Iris pigment epithelial cell (primary cell): ENCODE data around the gene NBEA.

Experiments
- DNase-seq: peaks from one replicate; pipeline ENCODE4 v3.0.0-alpha.2; 2011; ENCODE audit warnings: low read depth

Gene NBEA

DNA sequence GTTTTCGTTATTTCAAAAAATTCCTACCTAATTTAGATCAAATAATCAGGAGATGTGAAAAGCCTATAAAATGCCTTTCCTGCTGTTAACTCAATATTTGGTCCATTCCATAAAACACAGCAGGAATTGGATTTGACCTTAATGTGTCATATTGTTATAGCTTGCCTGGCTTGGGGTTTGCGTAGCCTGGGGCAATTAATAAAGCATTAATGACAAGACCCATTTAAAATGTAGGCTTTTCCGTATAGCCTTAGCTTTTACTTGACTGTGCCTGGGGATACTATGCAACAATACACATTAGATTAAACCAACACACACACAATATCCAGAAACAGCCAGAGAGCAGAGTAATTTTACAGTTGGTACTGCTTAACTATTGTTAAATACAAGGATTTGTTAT, 651.6 kb downstream of the NBEA start:
- no peak for DNase-seq

DNA sequence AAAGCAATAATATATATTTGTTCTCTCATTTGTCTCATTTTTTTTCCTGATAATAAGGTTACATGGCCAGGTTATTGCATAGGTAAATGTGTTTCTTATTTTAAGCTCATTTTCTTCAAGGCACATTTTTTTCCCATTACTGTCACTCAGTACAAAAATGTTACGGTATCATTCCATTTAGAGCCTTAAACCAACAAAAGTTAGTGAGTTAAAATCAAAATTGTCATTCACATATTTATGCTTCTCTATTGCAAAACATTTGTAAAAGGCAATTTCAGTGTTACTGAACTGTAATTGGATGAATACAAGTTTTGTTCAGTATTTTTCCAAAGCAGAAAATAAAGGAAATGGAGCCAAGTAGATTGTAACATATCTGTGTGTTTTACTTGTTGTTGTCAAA, 652.0 kb downstream of the NBEA start:
- no peak for DNase-seq

DNA sequence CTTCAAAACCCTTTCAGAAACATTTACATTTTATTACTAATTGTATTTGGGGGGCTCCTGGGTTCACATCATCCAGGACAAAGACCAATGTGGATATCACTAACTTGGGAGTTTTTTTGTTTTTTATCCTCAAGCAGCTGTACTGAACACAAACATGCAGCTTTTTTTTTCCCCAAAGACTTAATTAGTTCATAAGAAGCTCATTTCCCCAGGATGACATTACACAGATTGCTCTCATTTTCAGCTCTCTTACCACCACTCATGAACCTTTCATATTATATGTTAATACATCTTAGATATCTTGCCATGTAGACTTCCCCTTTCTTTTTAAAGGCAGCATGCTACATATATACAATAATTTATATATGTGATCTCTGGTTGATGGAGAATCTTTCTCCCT, 653.1 kb downstream of the NBEA start:
- no peak for DNase-seq

DNA sequence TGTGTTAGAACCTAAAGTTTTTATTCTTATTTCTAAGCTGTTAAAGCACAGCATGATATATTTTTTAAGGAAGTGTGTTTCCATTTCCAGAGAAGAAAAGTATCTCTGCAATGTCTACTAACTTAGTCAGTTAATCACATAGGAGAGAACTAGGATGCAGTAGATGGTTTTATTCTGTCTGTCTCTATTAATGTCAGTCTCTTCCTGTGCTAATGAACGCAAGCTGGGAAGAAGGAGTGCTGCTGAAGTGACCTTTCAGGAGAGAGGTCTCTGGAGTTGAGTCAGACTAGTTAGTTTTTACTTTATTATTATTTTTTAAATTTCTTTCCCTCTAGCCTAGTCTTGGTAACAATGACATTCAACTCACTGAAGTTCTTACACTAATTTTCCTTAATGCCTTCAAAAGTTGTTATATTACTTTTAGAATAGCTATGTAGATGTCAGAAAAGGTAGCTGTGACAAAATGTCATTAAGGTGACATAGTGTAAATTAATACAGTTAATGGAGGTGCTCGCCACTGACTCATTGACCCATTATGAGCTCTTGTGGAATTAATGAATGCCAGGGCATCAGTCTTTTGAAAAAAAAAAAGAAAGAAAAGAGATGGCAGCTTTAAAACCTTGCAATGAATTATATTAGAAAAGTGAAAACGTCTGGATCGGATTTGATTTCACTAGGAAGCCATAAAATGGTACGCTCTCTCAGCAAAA, 654.4 kb downstream of the NBEA start:
- no peak for DNase-seq

DNA sequence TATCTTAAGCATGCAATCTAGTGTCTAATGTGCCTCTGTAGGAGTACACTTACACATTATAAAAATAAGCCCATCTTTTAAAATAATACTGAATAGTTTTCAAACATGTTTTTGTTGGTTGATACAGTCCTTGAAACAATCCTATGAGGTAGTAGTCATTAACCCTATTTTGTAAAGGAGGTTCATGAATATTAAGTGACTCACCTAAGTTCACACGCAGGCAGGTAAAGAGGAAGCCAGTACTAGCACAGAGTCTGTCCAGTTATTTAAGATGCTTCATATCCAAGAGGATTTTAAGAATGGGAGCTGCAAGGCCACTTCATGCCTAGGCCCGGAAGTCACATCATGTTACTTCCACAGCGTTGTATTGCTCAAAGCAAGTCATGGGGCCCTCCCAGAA, 655.4 kb downstream of the NBEA start:
- DNase-seq: no peak

DNA sequence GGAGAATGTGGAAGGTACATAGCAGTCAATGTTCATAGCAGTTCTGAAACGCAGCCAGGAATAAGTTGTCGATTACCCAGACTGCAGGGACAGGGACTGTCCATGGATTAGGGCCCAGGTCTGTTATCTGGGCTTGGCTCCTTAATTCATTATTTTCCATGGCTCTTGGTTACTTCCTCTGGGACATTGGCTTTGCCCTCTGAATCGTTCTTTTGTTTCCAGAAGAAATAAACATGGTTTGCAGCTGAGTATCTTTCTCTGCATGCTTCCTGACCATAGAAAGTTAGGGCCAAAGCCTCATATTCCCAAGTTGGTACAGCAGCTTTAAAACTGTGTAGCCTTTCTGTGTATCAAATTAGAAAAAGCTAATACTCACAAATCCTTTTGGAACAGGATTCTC, 656.2 kb downstream of the NBEA start:
- DNase-seq: no peak

DNA sequence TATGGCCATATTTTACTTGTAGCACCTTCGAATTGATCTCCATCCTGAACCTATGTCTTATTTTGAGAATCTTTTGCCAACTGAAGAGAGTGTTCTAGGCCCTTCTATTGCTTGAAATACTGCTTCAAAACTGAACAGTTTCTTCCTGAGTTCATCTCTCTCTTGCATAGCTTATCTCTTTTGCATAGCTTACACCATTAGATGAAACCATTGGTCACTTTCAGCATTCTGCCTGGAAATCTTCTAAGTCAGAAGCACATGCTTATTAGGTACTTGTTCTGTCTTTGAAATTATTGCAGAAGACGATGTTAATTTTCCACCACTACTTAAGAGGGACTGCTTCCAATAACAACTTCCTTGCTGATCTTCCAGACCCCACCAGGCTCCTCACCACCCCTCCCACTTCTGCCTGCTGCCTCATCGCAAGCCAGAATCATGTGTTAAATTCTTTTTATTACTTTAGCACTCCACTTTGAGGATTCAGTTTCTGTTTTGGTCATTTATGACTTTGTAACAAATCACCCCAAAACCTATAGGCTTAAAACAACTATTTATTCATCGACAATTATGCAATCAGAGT, 656.8 kb downstream of the NBEA start:
- peak; percentile 22 for DNase-seq

DNA sequence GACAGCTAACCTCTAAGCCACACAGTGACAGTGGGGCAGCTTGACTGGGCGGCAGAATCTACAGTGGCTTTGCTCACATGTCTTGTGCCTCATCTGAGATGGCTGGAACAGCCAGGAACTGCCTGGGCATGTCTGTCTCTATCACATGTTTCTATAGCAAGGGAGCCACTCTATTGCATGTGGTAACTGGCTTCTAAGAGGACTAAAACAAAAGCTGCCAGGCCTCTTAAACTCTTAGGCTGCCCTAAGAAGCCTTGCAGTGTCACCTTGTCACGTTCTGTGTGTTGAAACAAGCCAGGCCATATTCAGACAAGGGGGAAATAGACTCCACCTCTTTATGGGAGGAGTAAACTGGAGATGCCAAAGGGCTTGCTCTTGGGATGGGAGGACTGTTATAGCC, 657.3 kb downstream of the NBEA start:
- DNase-seq: no peak

DNA sequence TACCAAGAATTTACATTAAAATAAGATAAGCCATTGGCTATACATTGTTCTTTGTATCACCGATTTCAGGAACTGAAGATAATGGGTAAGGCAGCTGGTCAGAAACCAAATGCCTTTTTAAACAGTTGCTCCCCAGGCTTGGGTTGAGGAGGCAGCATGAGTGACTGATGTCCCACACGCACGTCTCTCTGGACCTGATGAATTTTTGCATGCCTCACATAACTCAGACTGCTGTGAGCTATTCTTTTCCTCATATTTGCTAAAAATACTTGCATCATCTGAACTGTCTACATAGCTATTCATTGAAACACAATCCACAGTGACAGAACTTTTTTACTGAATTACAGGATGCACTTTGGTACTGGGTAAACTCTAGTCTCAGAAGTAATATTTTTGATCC, 658.1 kb downstream of the NBEA start:
- DNase-seq: peak; percentile 19

DNA sequence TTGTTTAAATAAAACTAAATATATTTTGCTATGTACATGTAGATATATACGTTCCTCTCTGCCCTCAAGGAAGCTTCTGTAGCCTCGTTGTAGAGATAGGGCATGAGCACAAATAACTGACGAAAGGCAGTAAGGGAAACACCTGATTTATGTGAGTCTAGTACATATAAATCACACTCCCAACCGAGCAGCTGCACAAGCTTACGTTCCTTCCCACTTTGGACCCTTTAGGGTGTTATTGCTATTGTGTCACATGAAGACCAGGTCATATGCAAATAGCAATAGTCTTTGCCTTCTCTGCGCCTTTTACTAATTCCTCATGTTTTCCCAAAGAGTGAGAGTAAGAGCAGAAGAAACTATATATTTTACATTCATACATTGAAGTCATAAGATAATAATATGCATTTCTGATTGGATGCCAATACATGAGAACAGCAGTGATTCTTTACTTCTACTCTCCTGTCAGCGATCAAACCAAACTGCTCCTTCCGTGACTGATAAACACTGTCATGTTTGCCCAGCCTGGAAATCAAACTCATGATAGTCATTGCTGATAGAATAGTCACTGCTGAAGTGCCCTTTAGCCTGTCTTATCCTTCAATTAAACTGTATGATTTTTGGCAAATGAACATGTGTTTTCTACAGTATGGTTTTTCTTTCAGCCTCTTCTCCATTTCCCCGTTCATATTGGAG, 661.7 kb downstream of the NBEA start:
- DNase-seq: no peak

DNA sequence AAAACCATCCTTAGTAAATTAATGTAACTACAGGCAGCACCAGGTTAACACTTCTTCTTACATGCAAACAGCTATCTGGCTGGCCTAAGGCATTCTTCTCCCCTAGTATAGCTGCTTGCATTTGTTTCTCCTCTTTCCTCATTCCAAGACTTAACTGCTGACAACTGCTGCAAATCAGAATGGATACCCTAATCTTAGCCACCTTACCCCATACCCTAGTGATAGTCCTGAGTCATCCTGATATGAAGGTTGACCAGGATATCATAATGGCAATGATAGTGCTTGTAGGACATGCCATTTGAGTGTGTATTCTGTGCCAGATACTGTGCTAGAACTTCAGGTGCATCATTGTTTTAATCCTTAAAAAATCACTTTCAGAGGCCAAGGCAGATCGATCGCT, 672.6 kb downstream of the NBEA start:
- no peak for DNase-seq

DNA sequence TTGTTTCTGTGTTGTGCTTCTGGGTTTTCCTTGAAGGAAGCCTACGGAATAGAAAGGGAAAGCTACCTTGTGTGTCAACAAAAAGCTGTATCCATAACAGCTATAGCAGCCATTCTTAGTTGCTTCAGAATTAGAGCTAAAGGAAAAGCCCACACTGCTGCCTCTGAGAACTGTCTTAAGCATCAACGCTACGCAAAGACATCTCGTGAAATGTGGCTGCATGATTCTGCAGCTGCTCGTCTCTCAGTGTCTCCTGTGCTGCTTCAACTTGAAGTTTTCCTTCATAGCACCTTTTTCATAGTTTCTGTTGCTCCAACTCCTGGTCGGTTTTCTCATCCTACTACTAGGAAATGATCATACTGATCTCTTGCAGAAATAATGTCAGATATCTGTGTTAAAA, 675.4 kb downstream of the NBEA start:
- no peak for DNase-seq

DNA sequence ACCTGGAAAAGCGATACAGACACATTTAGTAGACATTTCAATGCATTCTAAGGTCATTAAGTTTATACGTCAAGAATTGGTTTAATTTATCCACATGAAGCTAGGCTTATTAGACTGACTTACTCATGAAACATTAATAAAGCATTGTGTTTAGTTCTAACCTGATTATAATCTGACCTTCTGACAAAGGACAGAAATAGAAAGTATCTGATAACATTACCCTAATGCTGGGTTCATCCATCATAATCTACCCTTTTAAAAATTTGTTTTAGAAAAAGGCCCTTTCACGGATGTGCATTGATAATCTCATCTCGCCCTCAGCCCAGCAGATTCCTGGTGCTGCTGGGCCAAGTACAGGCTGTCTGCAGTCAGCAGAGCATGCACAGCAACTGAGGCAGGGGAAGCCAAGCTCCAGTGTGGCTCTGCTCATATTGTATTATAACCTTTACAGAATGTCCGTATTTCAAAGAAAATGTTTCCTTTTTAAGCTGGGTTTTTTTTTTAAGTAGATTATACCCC, 676.6 kb downstream of the NBEA start:
- no peak for DNase-seq

DNA sequence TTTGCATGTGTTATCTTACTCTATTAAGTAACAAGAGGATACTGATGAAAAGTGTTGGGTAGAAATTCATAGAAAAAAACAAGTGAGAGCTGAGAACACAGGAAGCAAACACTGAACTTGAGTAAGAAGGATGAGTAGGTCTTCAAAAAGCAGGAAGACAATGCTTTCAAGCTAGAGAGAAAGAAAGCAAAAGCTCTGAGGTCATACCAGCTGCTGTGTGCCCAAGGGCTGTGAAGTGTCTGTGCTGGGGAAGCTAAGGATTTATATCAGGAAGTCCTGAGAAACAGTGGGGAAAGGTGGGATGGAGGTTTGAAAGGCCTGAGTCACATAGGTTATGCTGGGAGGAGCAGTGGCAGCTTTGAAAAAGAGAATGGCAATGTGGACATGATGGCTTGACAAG, 679.9 kb downstream of the NBEA start:
- peak; percentile 31 for DNase-seq

DNA sequence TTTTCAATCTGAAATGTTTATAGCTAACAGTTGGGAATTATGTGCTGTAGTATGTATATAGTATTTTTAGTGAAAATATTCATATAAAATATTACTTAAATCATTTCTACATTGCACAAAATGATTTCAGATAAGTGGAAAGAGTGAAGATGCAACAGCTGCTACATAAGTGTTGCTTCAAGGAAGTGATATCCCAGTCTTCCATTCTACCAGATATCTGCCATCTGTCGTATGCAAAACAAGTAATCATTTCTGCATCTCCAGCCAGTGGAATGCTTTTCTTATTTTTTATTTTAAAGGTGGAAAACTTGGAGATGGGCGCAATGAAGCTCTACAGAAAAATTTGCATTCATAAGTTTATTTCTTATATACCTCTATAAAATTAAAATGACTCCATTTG, 687.0 kb downstream of the NBEA start:
- no peak for DNase-seq

DNA sequence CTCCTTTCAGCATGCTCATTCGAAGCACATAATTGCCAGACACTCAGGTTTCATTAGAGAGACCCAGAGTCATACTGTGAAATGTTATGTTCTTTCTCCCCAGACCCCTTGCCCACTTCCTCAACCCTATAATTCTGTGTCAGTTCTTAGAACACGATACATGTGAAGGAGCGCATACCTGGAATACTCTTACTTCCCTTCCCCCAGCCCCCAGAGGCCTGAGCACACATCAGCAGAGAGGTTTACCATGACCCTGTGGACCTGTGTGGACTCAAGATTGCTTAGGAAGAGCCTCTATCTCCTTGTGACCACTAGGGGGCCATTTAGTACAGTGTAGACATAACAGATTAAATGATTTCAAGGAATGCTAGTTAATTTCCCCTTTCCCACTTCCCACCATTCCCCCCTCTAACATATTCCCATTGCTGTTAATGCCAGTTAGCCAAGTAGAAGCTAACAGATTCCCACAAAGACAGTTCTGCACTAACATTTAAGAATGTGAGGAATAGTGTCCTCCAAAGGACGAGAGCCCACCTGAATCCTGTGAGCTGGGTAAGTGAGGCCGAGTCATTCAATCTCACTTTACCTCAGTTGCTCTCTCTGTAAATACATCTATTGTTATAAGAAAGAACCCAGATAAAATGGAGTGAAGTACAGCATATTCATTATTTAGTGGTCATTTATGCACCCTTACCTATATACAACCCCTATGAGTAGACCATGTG, 688.6 kb downstream of the NBEA start:
- DNase-seq: peak; percentile 64

DNA sequence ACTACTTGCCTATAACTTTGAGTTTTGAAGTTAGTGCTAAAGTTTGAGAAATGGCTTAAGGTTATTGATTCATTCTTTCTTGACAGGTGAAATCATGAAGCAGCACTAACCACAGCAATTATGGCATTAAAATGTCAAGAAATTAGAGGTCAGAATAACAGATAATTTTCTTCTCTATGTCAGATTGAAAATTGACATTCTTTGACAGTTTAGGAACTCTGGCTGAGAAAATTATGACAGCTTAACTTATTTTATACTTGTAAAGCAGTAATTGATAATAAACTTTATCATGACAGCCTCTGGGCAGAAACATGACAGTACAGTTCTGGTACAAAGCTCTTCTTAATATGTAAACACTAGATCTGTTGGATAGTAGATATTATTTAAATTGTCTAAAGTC, 689.6 kb downstream of the NBEA start:
- no peak for DNase-seq

DNA sequence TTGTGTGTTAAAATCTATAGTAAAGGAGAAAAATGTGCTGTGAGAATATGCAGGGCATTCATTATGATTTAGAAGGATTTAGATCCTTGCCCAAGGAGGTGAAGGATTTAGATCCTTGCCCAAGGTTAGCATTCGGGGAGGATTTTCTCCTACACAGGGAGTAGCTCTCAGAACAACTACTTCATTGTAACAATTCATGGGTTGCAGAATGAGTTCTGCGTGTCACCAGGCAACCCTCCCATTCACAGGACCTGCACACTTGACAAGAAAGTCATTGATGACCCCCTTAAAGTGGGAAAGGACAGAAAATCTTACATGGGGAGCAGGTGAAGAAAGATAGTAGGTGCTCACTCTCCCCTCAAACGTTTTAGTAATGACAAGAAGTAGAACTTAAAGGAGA, 701.6 kb downstream of the NBEA start:
- no peak for DNase-seq

DNA sequence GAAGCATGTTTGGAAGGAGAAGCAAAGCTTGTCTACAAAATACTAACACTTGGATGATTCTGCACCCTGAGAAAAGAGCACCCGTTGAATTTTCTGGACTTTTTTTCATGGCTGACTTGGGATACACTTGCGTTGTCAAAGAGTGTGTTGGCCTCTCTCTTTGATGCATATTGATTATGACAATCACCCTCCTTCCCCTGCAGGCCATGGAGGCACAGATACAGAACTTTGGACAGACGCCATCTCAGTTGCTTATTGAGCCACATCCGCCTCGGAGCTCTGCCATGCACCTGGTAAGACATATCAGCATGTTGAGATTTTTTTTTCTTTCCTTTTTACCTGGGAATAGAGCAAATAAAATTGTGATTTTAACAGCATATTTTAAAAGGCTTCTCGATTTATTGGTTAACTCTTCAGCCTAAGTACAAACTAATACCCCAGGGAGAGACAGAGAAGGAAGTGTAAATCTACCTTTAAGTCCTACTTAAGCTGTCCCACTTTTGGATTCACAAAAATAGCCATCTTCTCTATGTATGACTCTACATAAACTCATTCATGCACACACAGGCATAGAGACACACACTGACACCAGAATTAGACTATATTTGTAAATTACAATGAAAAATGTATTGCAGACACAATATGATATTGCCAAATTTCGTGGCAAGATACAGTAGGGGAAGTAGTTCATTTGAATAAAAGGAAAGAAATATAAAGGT, 704.1 kb downstream of the NBEA start:
- DNase-seq: no peak

DNA sequence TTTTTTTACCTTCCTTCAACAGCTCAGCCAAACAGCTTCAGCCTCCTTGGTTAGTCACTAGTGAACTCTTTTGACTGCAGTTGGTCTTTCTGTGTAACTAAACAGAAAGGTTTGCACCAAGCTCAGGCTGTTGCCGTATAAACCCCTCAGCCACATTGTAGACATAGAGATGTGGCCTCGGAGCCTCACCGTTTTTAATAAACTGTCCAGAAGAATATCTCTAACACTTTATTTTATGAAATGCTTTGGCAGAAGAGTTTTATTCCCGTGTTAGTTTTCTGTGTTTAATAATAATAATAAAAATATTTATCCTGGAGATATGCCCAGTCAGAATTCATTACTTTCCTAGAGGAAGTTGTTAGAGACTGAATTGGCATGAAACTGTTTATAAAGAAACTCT, 706.1 kb downstream of the NBEA start:
- DNase-seq: peak; percentile 50

DNA sequence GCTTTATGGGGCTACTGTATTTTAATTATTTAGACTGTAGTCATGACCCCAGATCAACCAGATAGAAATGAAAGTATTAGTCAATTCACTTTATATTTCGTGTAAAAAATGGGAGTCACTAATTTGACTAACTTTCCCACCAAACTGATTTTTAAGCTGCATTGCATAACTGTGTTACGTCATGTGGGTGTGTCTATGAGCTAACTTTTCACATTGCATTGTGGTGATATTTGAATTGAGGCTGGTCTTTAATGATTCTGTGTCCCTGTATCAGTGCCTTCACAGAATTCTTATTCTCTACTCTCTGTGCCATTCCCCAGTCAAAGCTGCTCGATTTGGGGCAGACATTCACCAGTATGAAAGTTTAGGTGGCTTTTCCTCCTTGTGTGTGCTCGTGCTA, 707.1 kb downstream of the NBEA start:
- DNase-seq: peak; percentile 22

DNA sequence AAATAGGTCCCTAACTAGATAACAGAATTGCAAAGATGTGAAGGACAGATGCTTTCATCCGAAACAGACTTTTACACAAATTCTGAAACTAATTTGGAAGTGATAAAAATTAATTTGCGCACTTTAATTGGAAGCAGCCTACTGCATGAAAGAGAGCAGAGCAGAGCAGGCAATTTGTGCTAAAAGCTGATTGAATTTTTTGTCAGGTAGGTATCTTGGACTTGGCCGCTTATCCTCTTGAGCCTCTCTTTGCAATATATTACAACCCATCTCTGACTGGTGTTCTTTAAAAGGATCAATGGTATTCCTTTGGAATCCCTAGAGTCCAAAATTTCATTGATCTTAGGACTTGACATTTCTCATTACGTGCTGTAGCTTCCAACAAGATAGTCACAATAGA, 717.7 kb downstream of the NBEA start:
- no peak for DNase-seq
